Ishikawa (cell line): ENCODE data around the gene IFRD2.

ENCODE experiments used
- CEBPB ChIP-seq: IDR thresholded peaks from 2 replicates; pipeline ENCODE4 v1.6.1; 2012
- CREB1 ChIP-seq: IDR thresholded peaks from 2 replicates; pipeline ENCODE4 v1.6.1; 2012; ENCODE audit warnings: low read depth
- EGR1 ChIP-seq: IDR thresholded peaks from 2 replicates; pipeline ENCODE4 v1.6.1; 2012
- EP300 ChIP-seq: IDR thresholded peaks from 2 replicates; pipeline ENCODE4 v1.6.1; 2012; ENCODE audit warnings: borderline replicate concordance
- FOXM1 ChIP-seq: IDR thresholded peaks from 2 replicates; pipeline ENCODE4 v1.6.1; 2012; ENCODE audit warnings: low read depth, borderline replicate concordance
- NFIC ChIP-seq: IDR thresholded peaks from 2 replicates; pipeline ENCODE4 v1.6.1; 2012
- RAD21 ChIP-seq: IDR thresholded peaks from 2 replicates; pipeline ENCODE4 v1.6.1; 2012; ENCODE audit warnings: low read depth
- TAF1 ChIP-seq: IDR thresholded peaks from 2 replicates; pipeline ENCODE4 v1.6.1; 2012; ENCODE audit warnings: low read depth, mild to moderate bottlenecking
- TCF12 ChIP-seq: IDR thresholded peaks from 2 replicates; pipeline ENCODE4 v1.6.1; 2012; ENCODE audit warnings: low read depth
- TEAD4 ChIP-seq: IDR thresholded peaks from 2 replicates; pipeline ENCODE4 v1.6.1; 2012
- YY1 ChIP-seq: IDR thresholded peaks from 2 replicates; pipeline ENCODE4 v1.6.1; 2012; ENCODE audit warnings: low read depth
- ZBTB7A ChIP-seq: IDR thresholded peaks from 2 replicates; pipeline ENCODE4 v1.6.1; 2012; ENCODE audit warnings: low read depth
- TF ChIP-seq, protein P1 (sequence below): IDR thresholded peaks from 2 replicates; pipeline ENCODE4 v1.6.1; 2012
- TF ChIP-seq, protein P2 (sequence below): IDR thresholded peaks from 2 replicates; pipeline ENCODE4 v1.6.1; 2012; ENCODE audit warnings: low read depth, mild to moderate bottlenecking
- TF ChIP-seq, protein P3 (sequence below): IDR thresholded peaks from 2 replicates; pipeline ENCODE4 v1.6.1; 2012

Gene IFRD2

DNA sequence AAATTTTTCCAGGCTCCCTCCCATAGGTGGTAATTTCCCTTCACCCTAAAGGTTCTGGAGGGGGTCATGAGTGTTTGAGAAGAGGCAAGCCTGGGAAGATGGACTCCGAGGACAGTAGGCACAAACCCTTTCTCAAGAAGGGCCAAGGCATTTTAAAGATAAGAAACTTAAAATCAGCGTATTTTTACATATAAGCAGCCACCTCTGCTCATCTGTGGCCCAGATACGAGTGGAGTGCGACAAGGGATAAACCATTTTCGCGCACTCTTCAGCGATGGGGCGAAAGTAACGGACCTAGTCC, 47.9 kb upstream of the IFRD2 start:
- TF ChIP-seq, protein P1, sequence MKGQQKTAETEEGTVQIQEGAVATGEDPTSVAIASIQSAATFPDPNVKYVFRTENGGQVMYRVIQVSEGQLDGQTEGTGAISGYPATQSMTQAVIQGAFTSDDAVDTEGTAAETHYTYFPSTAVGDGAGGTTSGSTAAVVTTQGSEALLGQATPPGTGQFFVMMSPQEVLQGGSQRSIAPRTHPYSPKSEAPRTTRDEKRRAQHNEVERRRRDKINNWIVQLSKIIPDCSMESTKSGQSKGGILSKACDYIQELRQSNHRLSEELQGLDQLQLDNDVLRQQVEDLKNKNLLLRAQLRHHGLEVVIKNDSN, result no peak
- TF ChIP-seq, protein P2, sequence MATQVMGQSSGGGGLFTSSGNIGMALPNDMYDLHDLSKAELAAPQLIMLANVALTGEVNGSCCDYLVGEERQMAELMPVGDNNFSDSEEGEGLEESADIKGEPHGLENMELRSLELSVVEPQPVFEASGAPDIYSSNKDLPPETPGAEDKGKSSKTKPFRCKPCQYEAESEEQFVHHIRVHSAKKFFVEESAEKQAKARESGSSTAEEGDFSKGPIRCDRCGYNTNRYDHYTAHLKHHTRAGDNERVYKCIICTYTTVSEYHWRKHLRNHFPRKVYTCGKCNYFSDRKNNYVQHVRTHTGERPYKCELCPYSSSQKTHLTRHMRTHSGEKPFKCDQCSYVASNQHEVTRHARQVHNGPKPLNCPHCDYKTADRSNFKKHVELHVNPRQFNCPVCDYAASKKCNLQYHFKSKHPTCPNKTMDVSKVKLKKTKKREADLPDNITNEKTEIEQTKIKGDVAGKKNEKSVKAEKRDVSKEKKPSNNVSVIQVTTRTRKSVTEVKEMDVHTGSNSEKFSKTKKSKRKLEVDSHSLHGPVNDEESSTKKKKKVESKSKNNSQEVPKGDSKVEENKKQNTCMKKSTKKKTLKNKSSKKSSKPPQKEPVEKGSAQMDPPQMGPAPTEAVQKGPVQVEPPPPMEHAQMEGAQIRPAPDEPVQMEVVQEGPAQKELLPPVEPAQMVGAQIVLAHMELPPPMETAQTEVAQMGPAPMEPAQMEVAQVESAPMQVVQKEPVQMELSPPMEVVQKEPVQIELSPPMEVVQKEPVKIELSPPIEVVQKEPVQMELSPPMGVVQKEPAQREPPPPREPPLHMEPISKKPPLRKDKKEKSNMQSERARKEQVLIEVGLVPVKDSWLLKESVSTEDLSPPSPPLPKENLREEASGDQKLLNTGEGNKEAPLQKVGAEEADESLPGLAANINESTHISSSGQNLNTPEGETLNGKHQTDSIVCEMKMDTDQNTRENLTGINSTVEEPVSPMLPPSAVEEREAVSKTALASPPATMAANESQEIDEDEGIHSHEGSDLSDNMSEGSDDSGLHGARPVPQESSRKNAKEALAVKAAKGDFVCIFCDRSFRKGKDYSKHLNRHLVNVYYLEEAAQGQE, result no peak
- TF ChIP-seq CREB1, result no peak
- no peak for TF ChIP-seq ZBTB7A
- TF ChIP-seq EGR1, result no peak
- no peak for TF ChIP-seq FOXM1
- TF ChIP-seq, protein P3, sequence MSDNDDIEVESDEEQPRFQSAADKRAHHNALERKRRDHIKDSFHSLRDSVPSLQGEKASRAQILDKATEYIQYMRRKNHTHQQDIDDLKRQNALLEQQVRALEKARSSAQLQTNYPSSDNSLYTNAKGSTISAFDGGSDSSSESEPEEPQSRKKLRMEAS, result no peak
- TF ChIP-seq EP300, result no peak
- no peak for TF ChIP-seq RAD21
- TF ChIP-seq TCF12, result no peak
- TF ChIP-seq TEAD4, result no peak
- TF ChIP-seq NFIC, result no peak
- no peak for TF ChIP-seq CEBPB
- TF ChIP-seq YY1, result no peak
- no peak for TF ChIP-seq TAF1

DNA sequence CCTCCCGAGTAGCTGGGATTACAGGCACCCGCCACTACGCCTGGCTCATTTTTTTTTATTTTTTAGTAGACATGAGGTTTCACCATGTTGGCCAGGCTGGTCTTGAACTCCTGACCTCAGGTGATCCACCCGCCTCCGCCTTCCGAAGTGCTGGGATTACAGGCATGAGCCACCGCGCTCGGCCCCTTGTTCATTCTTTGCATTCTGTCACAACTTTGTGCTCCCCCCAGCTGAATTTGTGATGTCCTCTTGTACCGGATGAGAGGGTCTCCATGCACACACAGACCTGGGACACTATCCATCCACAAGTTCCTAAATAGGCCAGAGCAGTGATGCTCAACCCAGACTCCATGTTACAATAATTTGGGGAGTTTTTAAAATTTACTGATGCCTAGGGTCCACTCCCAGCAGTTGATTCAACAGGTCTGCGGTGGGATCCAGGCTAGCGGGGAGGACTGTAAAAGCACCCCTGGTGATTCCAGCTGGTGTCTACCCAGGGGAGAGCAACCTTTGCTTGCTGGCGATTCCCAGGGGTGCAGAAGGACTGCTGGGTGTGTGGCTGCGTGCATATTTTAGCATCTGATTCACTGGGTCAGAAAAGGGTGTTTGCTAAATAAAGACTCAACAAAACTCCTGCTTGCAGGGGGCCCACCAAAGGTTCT, 47.4 kb upstream of the IFRD2 start:
- no peak for TF ChIP-seq TCF12
- TF ChIP-seq, protein P3, result no peak

DNA sequence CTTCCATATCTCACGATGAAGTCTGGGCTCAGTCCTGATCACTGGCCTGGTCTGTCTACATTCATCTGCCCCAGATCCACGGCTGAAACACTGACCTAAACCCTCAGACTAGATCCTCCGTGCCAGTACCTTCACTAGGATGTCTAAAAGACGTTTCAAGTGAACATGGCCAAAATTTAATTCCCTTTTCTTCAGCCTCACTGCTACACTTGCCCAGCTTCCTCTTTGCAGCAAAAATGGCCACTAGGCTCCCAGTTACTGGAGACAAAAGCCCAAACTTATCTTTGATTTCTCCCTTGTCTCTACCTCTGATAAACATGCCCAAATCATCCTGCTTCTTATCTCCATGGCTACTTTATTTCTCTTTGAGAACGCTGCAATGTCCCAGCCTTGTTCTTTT, 46.7 kb upstream of the IFRD2 start:
- no peak for TF ChIP-seq EGR1
- no peak for TF ChIP-seq CREB1
- no peak for TF ChIP-seq EP300
- TF ChIP-seq TEAD4, result no peak
- TF ChIP-seq, protein P1, result no peak
- TF ChIP-seq NFIC, result no peak
- no peak for TF ChIP-seq TCF12
- TF ChIP-seq CEBPB, result no peak
- TF ChIP-seq, protein P3, result no peak
- no peak for TF ChIP-seq ZBTB7A
- TF ChIP-seq TAF1, result no peak
- TF ChIP-seq YY1, result no peak
- TF ChIP-seq RAD21, result no peak
- TF ChIP-seq FOXM1, result no peak
- TF ChIP-seq, protein P2, result no peak

DNA sequence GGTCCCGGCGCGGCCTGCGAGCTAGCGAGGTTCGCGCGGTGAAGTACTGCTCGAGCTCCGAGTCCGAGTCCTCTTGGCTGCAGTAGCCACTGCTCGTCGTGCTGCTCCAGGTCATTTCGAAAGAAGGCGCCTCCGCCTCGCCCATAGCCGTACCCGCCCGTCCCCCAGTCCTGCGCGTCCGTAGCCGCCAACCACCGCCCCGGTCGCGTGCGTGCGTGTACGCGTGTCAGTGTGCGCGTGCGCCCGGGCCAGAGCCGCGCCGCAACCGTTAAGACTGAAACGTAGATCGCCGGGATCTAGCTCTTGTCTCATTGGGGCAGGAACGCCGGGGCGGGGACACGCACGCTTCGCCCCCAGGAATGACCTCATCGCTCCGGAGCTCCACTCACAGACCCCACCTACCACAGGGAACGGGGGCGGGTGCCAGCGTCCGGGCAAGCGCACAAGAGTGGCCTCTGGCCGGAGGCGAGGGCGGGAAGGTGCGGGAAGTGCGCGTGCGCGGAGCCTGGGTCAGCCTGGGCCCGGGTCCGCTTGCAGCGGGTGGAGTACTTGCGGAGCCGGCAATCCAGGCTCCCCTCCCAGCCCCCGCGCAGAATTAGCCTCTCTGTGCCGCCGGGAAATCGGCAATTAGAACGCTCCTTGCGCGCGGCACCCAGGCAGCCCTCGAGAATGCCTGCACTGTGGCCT, 45.1 kb upstream of the IFRD2 start:
- TF ChIP-seq TEAD4 (0 out of 2 replicates have a peak, but pooled peaks have one; percentile 7), NFIC (0 out of 2 replicates have a peak, but pooled peaks have one; percentile 10), TAF1 (peak; percentile 73), RAD21 (no peak), EP300 (no peak), ZBTB7A (peak; percentile 28; the same call in 1 of the 2 replicates), EGR1 (peak; percentile 87), FOXM1 (0 out of 2 replicates have a peak, but pooled peaks have one; percentile 18)
- TF ChIP-seq, protein P3, result peak; percentile 94

DNA sequence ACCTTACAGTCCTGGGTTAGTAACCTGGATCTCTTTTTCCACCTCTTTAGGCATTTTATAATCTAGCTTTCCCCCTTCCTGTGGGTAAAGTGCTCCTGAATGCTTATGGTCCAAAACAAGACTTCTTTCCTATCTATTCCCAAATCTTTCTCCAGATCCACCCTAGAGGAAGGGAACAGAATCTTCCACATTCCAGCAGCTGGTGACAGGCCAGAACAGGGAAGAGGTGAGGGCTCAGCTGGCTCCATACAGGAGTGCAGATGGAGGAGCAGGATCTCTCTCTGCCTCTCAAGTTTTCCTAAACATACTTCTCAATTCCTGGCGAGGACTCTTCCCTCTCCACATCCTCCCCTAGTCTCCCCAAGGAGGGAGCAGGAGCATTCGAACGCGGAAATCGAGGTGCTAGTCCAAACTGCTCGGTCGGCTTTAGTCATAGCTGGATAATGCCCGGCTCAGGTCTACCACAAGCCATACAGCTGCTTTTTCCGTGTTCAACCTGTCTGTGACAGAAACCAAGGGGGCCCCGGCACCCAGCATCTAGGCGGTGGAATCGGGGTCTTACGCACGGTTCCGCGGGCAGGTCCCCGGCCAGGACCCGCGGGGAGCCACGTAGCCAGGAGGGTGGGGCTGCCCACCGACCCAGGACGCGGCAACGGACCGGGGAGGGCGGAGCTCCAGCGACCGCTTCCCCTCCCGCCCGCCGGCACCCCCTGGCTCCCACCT, 44.4 kb upstream of the IFRD2 start:
- TF ChIP-seq TEAD4 (no peak), CEBPB (no peak; the same call in 1 of the 2 replicates), FOXM1 (no peak), RAD21 (no peak), YY1 (no peak), EGR1 (no peak), EP300 (no peak), TAF1 (no peak), CREB1 (no peak), ZBTB7A (no peak), TCF12 (no peak; the same call in 1 of the 2 replicates), NFIC (no peak)
- TF ChIP-seq, protein P2, result no peak
- TF ChIP-seq, protein P3, result no peak
- TF ChIP-seq, protein P1, result no peak
